GM18861 (cell line): ENCODE data around the gene PALB2.
"Not testable (repeated sequence)": the region's sequence is repeated elsewhere in the genome, so short reads cannot be mapped to it uniquely, and the experiment has no call there.

Source experiments
- ATAC-seq: cut with Tn5 transposase; IDR thresholded peaks from one replicate; pipeline ENCODE4 v1.9.1; 2021; ENCODE audit not compliant: unreplicated experiment

PALB2 gene

GRCh38 chr16:23584186-23585076, 56.7 kb downstream of the PALB2 start:
- ATAC-seq, result no peak

- not testable (repeated sequence) for ATAC-seq
Observed at GRCh38 chr16:23583271-23583670, 57.8 kb downstream of the PALB2 start.

- no peak for ATAC-seq
Observed at GRCh38 chr16:23581764-23582163, 59.3 kb downstream of the PALB2 start.

- no peak for ATAC-seq
Observed at GRCh38 chr16:23580391-23580790, 60.7 kb downstream of the PALB2 start.

GRCh38 chr16:23579371-23579770, 61.7 kb downstream of the PALB2 start:
- ATAC-seq, result no peak

GRCh38 chr16:23578101-23578830, 62.8 kb downstream of the PALB2 start:
- ATAC-seq, result no peak

- ATAC-seq, result no peak
Observed at GRCh38 chr16:23577493-23577892, 63.6 kb downstream of the PALB2 start.

GRCh38 chr16:23575834-23576233, 65.3 kb downstream of the PALB2 start:
- ATAC-seq, result no peak

- ATAC-seq, result no peak
Observed at GRCh38 chr16:23573817-23574216, 67.3 kb downstream of the PALB2 start.

GRCh38 chr16:23572394-23572793, 68.7 kb downstream of the PALB2 start:
- no peak for ATAC-seq

GRCh38 chr16:23571895-23572294, 69.2 kb downstream of the PALB2 start:
- ATAC-seq, result no peak

- no peak for ATAC-seq
Observed at GRCh38 chr16:23570992-23571632, 70.0 kb downstream of the PALB2 start.

GRCh38 chr16:23567602-23568001, 73.5 kb downstream of the PALB2 start:
- no peak for ATAC-seq

GRCh38 chr16:23566724-23567123, 74.4 kb downstream of the PALB2 start:
- ATAC-seq, result no peak

- ATAC-seq, result no peak
Observed at GRCh38 chr16:23564575-23565363, 76.3 kb downstream of the PALB2 start.

- no peak for ATAC-seq
Observed at GRCh38 chr16:23563186-23563585, 77.9 kb downstream of the PALB2 start.

- ATAC-seq, result no peak
Observed at GRCh38 chr16:23562505-23562904, 78.6 kb downstream of the PALB2 start.

GRCh38 chr16:23561586-23561985, 79.5 kb downstream of the PALB2 start:
- no peak for ATAC-seq

GRCh38 chr16:23557779-23558702, 83.1 kb downstream of the PALB2 start:
- no peak for ATAC-seq
